ENCODE data around the gene DLG2. TPM values are rescaled to one million over a fixed set of nuclear protein-coding genes. Genes with fewer than 3 reads are reported as not detected.

The DLG2 gene
- total RNA-seq, 1 donor from 2014 or later, result 2.1 TPM

- Mint-ChIP-seq H3K36me3 (ENCODE audit: low read depth) (no peaks in the 10 kb centered on the region), H3K4me1 (ENCODE audit: low read depth) (no peaks in the 10 kb centered on the region)
- intact Hi-C loops (cut with micrococcal nuclease), result no loop called here
These were observed 732.5 kb downstream of the DLG2 start for GRCh38 chr11:84894666-84895065.

DNA sequence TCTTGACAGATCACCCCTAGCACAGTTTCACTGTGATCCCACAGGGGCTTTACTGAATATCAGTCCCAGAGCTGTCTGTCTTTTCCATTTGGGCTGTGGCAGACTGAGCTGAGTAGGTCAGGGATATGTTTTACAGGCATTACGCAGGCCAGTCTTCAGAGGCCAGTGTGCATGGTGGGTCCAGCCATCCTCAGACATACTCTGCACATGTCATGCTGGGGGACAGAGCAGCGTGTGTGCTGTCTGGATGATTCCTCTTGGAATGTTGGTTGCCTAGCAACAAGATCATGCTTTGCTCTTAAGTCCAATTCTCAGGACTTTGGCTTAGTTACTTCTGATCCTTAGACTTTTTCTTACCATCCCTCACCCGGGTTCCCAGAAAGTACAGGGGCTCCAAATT is 736.5 kb downstream of the DLG2 start:
- H3K4me1 Mint-ChIP-seq (ENCODE audit: low read depth), result no peaks in the 10 kb centered on the region
- no peaks in the 10 kb centered on the region for H3K27me3 Mint-ChIP-seq (ENCODE audit: insufficient read depth)
- H3K4me3 Mint-ChIP-seq, result no peak overlapping the region
- peaks cover 8% of the 10 kb centered on the region for H3K9me3 Mint-ChIP-seq
- DNase-seq (ENCODE audit: low spot score), result no peak
- no peaks in the 10 kb centered on the region for H3K36me3 Mint-ChIP-seq (ENCODE audit: low read depth)
- no peak overlapping the region for H3K27ac Mint-ChIP-seq
- intact Hi-C loops (cut with micrococcal nuclease), result no loop called here

More at GRCh38 chr11:84894666-84895065, 732.5 kb downstream of the DLG2 start:
- Mint-ChIP-seq H3K27me3 (ENCODE audit: insufficient read depth) (no peaks in the 10 kb centered on the region), H3K4me3 (no peak overlapping the region), H3K27ac (no peak overlapping the region), H3K9me3 (no peaks in the 10 kb centered on the region)
- no peak for DNase-seq (ENCODE audit: low spot score)

- H3K4me1 Mint-ChIP-seq (ENCODE audit: low read depth), result no peaks in the 10 kb centered on the region
- peaks cover 8% of the 10 kb centered on the region for H3K9me3 Mint-ChIP-seq
- H3K27me3 Mint-ChIP-seq (ENCODE audit: insufficient read depth), result no peaks in the 10 kb centered on the region
These were observed 737.6 kb downstream of the DLG2 start for GRCh38 chr11:84889556-84889955.

GRCh38 chr11:84887055-84887629 is 740.0 kb downstream of the DLG2 start:
- H3K27me3 Mint-ChIP-seq (ENCODE audit: insufficient read depth), result no peaks in the 10 kb centered on the region
- no peaks in the 10 kb centered on the region for H3K4me1 Mint-ChIP-seq (ENCODE audit: low read depth)

More at GRCh38 chr11:84889556-84889955, 737.6 kb downstream of the DLG2 start:
- DNase-seq (ENCODE audit: low spot score), result no peak
- no peak overlapping the region for H3K4me3 Mint-ChIP-seq
- intact Hi-C loops (cut with micrococcal nuclease), result no loop called here
- H3K27ac Mint-ChIP-seq, result no peak overlapping the region
- H3K36me3 Mint-ChIP-seq (ENCODE audit: low read depth), result no peaks in the 10 kb centered on the region

DNA sequence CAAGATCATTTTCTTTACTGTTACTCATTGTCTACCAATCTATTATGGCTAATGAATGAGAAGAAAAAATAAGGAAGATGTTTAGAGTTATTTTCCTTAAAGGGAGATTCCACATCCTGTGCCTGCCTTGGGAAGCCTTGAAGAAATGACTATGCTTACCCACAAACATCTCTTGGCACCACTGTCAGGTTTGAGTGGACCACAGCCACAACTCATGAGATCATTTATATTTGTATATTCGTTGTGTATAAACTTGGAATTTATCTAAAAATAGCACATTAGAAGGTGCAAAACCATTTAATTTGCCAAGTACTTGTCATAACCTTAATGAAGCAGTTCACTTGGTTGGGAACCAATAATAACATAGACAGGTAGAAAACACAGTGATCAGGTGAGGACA is 740.8 kb downstream of the DLG2 start:
- intact Hi-C loops (cut with micrococcal nuclease), result no loop called here
- no peak for DNase-seq (ENCODE audit: low spot score)
- no peaks in the 10 kb centered on the region for H3K36me3 Mint-ChIP-seq (ENCODE audit: low read depth)
- H3K4me3 Mint-ChIP-seq, result no peak overlapping the region
- H3K27me3 Mint-ChIP-seq (ENCODE audit: insufficient read depth), result no peaks in the 10 kb centered on the region
- H3K27ac Mint-ChIP-seq, result no peak overlapping the region
- H3K4me1 Mint-ChIP-seq (ENCODE audit: low read depth), result no peaks in the 10 kb centered on the region
- H3K9me3 Mint-ChIP-seq, result peaks cover 8% of the 10 kb centered on the region

More at GRCh38 chr11:84887055-84887629, 740.0 kb downstream of the DLG2 start:
- no peaks in the 10 kb centered on the region for H3K36me3 Mint-ChIP-seq (ENCODE audit: low read depth)
- intact Hi-C loops (cut with micrococcal nuclease), result no loop called here
- DNase-seq (ENCODE audit: low spot score), result no peak
- H3K4me3 Mint-ChIP-seq, result no peak overlapping the region
- peaks cover 8% of the 10 kb centered on the region for H3K9me3 Mint-ChIP-seq
- H3K27ac Mint-ChIP-seq, result no peak overlapping the region

DNA sequence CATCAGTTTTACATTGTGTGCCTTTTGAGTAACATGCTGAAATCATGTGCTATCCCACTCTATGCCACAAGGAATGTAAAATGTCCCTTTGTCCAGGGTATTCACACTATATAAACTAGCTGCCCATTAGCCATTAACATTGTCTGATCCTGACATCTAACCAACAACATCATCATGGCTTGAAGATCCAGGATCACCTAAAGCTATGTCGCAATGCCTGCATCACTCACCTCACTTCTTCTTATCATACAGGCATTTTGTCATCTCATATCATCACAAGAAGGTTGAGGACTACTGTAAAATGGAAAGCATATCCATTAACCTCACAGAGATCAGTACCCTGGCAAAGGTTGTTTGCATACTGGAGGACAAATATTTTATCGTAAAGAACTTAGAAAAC is 742.3 kb downstream of the DLG2 start:
- intact Hi-C loops (cut with micrococcal nuclease), result no loop called here
- Mint-ChIP-seq H3K9me3 (peaks cover 8% of the 10 kb centered on the region), H3K36me3 (ENCODE audit: low read depth) (no peaks in the 10 kb centered on the region), H3K27me3 (ENCODE audit: insufficient read depth) (no peaks in the 10 kb centered on the region), H3K27ac (no peak overlapping the region), H3K4me1 (ENCODE audit: low read depth) (no peaks in the 10 kb centered on the region), H3K4me3 (no peak overlapping the region)
- no peak for DNase-seq (ENCODE audit: low spot score)

- intact Hi-C loops (cut with micrococcal nuclease), result no loop called here
- no peak overlapping the region for H3K27ac Mint-ChIP-seq
- H3K4me3 Mint-ChIP-seq, result no peak overlapping the region
- H3K9me3 Mint-ChIP-seq, result no peaks in the 10 kb centered on the region
- H3K27me3 Mint-ChIP-seq (ENCODE audit: insufficient read depth), result no peaks in the 10 kb centered on the region
- DNase-seq (ENCODE audit: low spot score), result no peak
- no peaks in the 10 kb centered on the region for H3K4me1 Mint-ChIP-seq (ENCODE audit: low read depth)
- no peaks in the 10 kb centered on the region for H3K36me3 Mint-ChIP-seq (ENCODE audit: low read depth)
These were observed 745.1 kb downstream of the DLG2 start for GRCh38 chr11:84882056-84882455.

DNA sequence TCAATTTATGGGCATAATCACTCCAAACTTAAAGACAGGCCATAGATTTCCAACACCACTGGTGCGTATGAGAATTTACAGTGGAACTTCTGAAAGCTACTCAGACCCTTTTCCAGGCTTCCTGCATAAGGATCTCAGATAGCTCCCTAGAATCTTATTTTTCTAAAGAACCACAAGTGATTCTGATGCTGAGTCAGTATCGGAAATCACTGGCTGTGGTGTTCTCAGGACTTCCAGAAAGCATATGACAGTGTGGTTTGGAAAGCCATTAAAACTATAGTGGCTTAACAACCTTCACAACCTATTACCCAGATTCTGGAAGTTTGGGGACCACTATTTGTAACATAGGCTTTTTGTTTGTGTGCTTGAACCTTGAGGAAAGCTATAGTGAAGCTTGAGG is 756.0 kb downstream of the DLG2 start:
- no peak for DNase-seq (ENCODE audit: low spot score)
- Mint-ChIP-seq H3K36me3 (ENCODE audit: low read depth) (no peaks in the 10 kb centered on the region), H3K4me3 (no peak overlapping the region), H3K4me1 (ENCODE audit: low read depth) (no peaks in the 10 kb centered on the region), H3K27me3 (ENCODE audit: insufficient read depth) (no peaks in the 10 kb centered on the region), H3K9me3 (peaks cover 3% of the 10 kb centered on the region), H3K27ac (no peak overlapping the region)
- intact Hi-C loops (cut with micrococcal nuclease), result no loop called here

DNA sequence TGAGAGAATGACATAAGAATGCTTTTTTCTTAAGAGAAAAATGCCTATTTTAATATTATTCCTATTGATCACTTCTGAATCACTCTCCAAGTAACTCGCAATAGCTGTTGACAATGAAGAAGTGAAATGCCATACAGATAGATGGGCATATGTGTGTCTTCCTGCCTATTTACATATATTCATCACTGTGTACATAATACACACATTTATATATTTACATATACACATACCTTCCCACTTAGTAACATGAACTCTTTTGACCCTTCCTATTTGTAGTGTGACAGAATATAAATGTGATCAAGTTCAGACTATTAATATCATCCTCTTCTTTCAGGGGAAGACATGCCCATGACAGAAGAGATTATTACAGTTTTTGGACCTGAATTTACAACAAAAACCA is 756.7 kb downstream of the DLG2 start:
- Mint-ChIP-seq H3K4me1 (ENCODE audit: low read depth) (no peaks in the 10 kb centered on the region), H3K36me3 (ENCODE audit: low read depth) (no peaks in the 10 kb centered on the region), H3K4me3 (no peak overlapping the region), H3K9me3 (peaks cover 3% of the 10 kb centered on the region), H3K27me3 (ENCODE audit: insufficient read depth) (no peaks in the 10 kb centered on the region), H3K27ac (no peak overlapping the region)
- DNase-seq (ENCODE audit: low spot score), result no peak
- intact Hi-C loops (cut with micrococcal nuclease), result no loop called here

DNA sequence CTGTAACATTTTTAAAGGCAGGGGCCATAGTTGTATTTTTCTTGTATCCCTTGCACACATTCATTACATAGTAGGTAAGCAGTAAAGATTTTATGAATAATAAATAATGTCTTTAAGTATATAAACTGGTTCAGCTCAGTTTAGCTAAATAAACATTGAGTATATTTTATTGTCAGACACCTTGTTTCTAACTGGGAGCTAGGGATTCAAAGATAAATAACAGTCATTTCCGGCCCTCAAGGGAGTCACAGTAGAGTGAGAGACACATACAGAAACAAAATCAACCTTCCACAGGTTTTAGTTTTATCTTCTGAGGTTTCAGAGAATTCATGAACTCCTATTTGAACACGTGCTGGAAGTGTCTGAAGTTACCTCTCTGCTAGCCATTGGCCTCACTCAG is 760.2 kb downstream of the DLG2 start:
- no peaks in the 10 kb centered on the region for H3K36me3 Mint-ChIP-seq (ENCODE audit: low read depth)
- H3K4me1 Mint-ChIP-seq (ENCODE audit: low read depth), result no peaks in the 10 kb centered on the region
- no peak overlapping the region for H3K4me3 Mint-ChIP-seq
- H3K27ac Mint-ChIP-seq, result no peak overlapping the region
- intact Hi-C loops (cut with micrococcal nuclease), result no loop called here
- DNase-seq (ENCODE audit: low spot score), result no peak
- H3K27me3 Mint-ChIP-seq (ENCODE audit: insufficient read depth), result no peaks in the 10 kb centered on the region
- H3K9me3 Mint-ChIP-seq, result peaks cover 11% of the 10 kb centered on the region

GRCh38 chr11:84865791-84866535 is 761.2 kb downstream of the DLG2 start:
- Mint-ChIP-seq H3K9me3 (peaks cover 11% of the 10 kb centered on the region), H3K4me1 (ENCODE audit: low read depth) (no peaks in the 10 kb centered on the region), H3K4me3 (no peak overlapping the region), H3K27me3 (ENCODE audit: insufficient read depth) (no peaks in the 10 kb centered on the region), H3K36me3 (ENCODE audit: low read depth) (no peaks in the 10 kb centered on the region), H3K27ac (no peak overlapping the region)
- no peak for DNase-seq (ENCODE audit: low spot score)
- intact Hi-C loops (cut with micrococcal nuclease), result no loop called here

DNA sequence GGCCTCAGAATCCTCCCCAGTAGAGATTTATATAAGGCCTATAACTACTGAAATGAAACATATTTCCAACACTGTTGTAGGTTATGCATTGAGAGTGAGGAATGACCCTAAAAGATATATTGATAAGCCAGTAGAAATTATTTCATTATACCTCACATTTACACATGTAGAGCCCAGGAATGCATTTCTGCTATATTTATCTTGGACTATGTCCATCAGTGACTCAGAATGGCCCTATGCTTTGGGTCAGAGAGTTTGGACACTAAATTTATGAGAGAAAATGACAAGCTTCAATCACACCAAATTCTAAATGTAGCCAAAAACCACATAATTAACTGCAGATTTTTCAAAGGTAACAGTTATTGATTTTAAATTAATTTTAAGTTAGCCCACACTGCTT is 761.9 kb downstream of the DLG2 start:
- Mint-ChIP-seq H3K9me3 (peaks cover 11% of the 10 kb centered on the region), H3K27me3 (ENCODE audit: insufficient read depth) (no peaks in the 10 kb centered on the region), H3K36me3 (ENCODE audit: low read depth) (no peaks in the 10 kb centered on the region), H3K4me1 (ENCODE audit: low read depth) (no peaks in the 10 kb centered on the region), H3K27ac (no peak overlapping the region), H3K4me3 (no peak overlapping the region)
- no peak for DNase-seq (ENCODE audit: low spot score)
- intact Hi-C loops (cut with micrococcal nuclease), result no loop called here

DNA sequence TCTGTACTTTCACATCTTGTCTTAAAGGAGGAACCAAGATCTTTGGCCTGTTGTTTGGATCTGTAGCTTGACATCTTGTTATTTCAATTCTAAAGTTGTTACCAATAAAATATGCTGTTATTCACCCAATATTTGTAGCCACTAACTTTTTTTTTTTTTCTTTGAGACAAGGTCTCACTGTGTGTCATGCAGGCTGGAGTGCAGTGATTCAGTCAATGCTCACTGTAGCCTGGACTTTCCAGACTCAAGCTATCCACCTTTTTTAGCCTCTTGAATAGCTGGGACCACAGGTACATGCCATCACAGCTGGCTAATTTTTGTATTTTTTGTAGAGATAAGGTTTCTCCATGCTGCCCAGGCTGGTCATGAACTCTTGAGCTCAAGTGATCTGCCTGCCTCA is 769.4 kb downstream of the DLG2 start:
- no peak overlapping the region for H3K27ac Mint-ChIP-seq
- DNase-seq (ENCODE audit: low spot score), result no peak
- intact Hi-C loops (cut with micrococcal nuclease), result no loop called here
- H3K27me3 Mint-ChIP-seq (ENCODE audit: insufficient read depth), result no peaks in the 10 kb centered on the region
- H3K9me3 Mint-ChIP-seq, result peaks cover 8% of the 10 kb centered on the region
- no peak overlapping the region for H3K4me3 Mint-ChIP-seq
- no peaks in the 10 kb centered on the region for H3K4me1 Mint-ChIP-seq (ENCODE audit: low read depth)
- no peaks in the 10 kb centered on the region for H3K36me3 Mint-ChIP-seq (ENCODE audit: low read depth)
